OCI-LY1 (cell line): ENCODE data around the gene EPOP.

ENCODE experiments used
- EZH2 ChIP-seq: fragments of 200-600 bp; sonication (generic), shearing (Covaris generic); IDR thresholded peaks from 2 replicates; pipeline ENCODE4 v1.8.0; 2017; ENCODE audit warnings: borderline replicate concordance, mixed run types, mild to moderate bottlenecking, antibody characterized with exemption, low read length, moderate library complexity, mixed read lengths
- TF ChIP-seq, protein P1 (sequence below): fragments of 200-600 bp; sonication (generic), shearing (Covaris generic); IDR thresholded peaks from 2 replicates; pipeline ENCODE4 v1.5.1; 2017; ENCODE audit warnings: mild to moderate bottlenecking, antibody characterized with exemption, low read length, moderate library complexity, mixed read lengths

DNA sequence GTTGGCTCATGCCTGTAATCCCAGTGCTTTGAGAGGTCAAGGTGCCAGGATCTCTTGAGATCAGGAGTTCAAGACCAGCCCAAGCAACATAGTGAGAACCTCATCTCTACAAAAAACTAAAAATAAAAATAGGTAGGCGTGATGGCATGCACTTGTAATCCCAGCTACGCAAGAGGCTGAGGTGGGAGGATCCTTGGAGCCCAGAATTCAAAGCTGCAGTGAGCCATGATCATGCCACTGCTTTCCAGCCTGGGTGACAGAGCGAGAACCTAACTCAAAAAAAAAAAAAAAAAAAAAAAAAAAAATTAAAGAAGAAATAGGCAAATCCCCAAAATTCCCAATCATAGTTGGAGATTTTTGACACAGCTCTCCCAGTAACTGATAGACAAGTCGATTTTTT, 36.8 kb downstream of the EPOP start:
- TF ChIP-seq, protein P1, sequence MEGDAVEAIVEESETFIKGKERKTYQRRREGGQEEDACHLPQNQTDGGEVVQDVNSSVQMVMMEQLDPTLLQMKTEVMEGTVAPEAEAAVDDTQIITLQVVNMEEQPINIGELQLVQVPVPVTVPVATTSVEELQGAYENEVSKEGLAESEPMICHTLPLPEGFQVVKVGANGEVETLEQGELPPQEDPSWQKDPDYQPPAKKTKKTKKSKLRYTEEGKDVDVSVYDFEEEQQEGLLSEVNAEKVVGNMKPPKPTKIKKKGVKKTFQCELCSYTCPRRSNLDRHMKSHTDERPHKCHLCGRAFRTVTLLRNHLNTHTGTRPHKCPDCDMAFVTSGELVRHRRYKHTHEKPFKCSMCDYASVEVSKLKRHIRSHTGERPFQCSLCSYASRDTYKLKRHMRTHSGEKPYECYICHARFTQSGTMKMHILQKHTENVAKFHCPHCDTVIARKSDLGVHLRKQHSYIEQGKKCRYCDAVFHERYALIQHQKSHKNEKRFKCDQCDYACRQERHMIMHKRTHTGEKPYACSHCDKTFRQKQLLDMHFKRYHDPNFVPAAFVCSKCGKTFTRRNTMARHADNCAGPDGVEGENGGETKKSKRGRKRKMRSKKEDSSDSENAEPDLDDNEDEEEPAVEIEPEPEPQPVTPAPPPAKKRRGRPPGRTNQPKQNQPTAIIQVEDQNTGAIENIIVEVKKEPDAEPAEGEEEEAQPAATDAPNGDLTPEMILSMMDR: no peak
- TF ChIP-seq EZH2: no peak
